T-helper 2 cell treated with Interferon-gamma antibody and Interleukin-4, amounts not matched to agents 5 μg/mL and 100 μg/mL, for 36 hours (primary cell): ENCODE results near the gene KLF18.

ENCODE experiments used
- DNase-seq: peaks from one replicate; pipeline ENCODE4 v3.0.0; 2021; ENCODE audit warnings: low spot score
- H3K27ac Mint-ChIP-seq: one replicate; pipeline ENCODE4 v1.8.0; 2021; ENCODE audit warnings: mild to moderate bottlenecking, mixed read lengths
- H3K27me3 Mint-ChIP-seq: one replicate; pipeline ENCODE4 v1.8.0; 2021; ENCODE audit warnings: low read depth, mixed read lengths
- H3K36me3 Mint-ChIP-seq: one replicate; pipeline ENCODE4 v1.8.0; 2021; ENCODE audit warnings: low read depth, mixed read lengths
- H3K4me1 Mint-ChIP-seq: one replicate; pipeline ENCODE4 v1.8.0; 2021; ENCODE audit warnings: low read depth, mixed read lengths
- H3K4me3 Mint-ChIP-seq: one replicate; pipeline ENCODE4 v1.8.0; 2022; ENCODE audit warnings: mild to moderate bottlenecking, moderate library complexity, mixed read lengths
- H3K9me3 Mint-ChIP-seq: one replicate; pipeline ENCODE4 v1.8.0; 2021; ENCODE audit warnings: mixed read lengths

Gene KLF18

DNA sequence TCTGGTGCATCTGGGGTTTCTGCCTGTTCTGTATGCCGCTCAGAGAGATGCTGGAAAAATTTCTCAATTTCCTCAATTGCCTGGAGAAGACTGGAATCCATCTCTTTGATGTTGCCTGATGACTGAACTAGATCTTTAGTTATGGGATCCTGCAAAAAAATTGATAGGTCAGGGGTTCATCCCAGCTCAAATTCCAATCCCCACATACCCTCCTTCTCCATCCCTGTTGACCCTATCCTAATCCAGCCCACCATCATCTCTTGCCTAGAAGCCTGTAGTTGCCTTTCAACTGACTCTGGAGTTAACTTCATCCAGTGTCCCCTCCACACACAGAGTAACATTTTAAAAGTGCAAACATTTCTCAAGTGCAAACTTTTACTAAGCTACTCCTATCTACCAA is at the start of gene KLF18:
Gene KLF18, minus strand, starts transcription at position 101 of the 400 bp plus-strand sequence. Its CDS starts 0 bp downstream, at position 101.
- Mint-ChIP-seq H3K27me3 (peaks cover 2% of the 10 kb centered on the region), H3K27ac (no peak within 1 kb of the TSS), H3K36me3 (no peaks in the 10 kb centered on the region), H3K4me1 (no peaks in the 10 kb centered on the region), H3K9me3 (peaks cover 16% of the 10 kb centered on the region), H3K4me3 (no peak within 1 kb of the TSS)
- no peak for DNase-seq

DNA sequence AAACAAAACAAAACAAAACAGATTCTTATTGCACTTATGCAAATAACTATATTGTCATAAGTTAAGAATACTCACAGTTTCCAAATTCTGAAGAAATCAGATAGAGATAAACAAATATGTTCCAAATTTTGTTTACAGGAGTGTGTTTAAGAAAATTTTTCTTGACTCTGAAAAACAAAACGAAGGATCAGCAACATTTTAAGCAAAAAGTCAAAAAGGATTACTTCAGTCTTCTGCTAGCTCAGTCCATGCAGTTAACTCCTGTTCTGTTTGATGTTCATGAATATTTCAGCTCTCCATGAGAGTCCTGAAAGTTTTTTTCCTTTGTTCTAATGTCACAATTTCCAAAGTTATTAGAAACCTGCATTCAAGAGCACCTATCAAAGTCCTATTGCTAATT is 33.2 kb upstream of the KLF18 start:
- H3K9me3 Mint-ChIP-seq, result peaks cover 13% of the 10 kb centered on the region
- H3K4me1 Mint-ChIP-seq, result no peaks in the 10 kb centered on the region
- DNase-seq, result no peak
- H3K27ac Mint-ChIP-seq, result no peak overlapping the region
- no peaks in the 10 kb centered on the region for H3K36me3 Mint-ChIP-seq
- peaks cover 5% of the 10 kb centered on the region for H3K27me3 Mint-ChIP-seq
- H3K4me3 Mint-ChIP-seq, result no peak overlapping the region

DNA sequence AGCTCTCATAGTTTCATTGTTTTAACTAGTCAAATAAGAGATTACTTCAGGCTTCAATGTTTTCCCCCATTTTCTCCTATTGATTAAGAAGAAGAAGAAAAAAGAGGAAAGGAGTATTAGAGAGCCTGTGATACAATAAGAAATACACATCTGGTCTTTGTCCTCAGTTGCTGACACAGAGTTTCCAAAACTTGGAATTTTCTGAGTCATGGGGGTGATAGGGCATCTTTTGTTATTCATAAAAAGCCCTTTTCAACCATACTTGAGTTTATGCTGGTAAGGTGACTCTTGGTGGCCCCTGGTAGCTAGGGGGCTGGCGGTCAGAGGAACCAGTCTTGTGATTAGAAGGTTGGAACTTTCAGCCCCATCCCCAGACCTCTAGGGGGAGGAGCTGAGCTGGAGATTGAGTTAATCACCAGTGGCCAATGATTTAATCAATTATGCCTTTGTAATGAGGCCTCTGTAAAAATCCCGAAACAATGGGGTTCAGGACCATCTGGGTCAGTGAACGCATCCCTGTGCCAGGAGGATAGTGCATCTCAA is 28.9 kb upstream of the KLF18 start:
- Mint-ChIP-seq H3K27ac (no peak overlapping the region), H3K9me3 (peaks cover 18% of the 10 kb centered on the region), H3K4me3 (no peak overlapping the region), H3K36me3 (no peaks in the 10 kb centered on the region), H3K27me3 (peaks cover 13% of the 10 kb centered on the region), H3K4me1 (peaks cover 6% of the 10 kb centered on the region)
- DNase-seq, result no peak

DNA sequence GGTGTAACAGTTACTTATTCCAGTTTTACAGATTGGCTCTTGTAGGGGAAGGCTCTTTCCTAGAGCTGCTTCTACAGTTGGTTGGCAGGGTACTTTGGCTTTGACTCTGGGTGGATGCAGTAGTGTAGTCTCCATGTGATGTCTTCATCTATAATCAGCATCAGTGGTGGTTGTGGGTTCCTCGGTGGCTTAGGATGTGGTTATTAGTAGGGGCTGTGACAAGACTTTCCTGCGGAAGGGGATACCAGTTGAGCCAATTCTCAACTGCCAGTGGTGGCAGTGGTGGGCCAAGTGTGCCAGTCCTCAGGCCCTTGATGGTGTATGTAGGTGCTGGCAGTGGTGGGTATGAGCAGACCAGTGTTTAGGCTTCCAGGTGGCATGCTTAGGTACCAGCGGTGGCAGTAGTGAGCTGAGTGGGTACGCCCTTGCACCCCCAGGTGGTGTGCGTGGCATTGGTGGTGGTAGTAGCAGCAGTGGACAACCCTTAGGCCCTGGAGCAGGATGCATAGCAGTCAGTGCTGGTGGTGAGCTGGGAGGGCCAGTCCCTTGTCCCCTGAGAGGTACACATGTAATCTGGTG is 27.2 kb upstream of the KLF18 start:
- Mint-ChIP-seq H3K9me3 (peaks cover 10% of the 10 kb centered on the region), H3K27ac (no peak overlapping the region), H3K36me3 (no peaks in the 10 kb centered on the region), H3K4me1 (peaks cover 6% of the 10 kb centered on the region), H3K4me3 (no peak overlapping the region), H3K27me3 (peaks cover 15% of the 10 kb centered on the region)
- DNase-seq, result no peak

DNA sequence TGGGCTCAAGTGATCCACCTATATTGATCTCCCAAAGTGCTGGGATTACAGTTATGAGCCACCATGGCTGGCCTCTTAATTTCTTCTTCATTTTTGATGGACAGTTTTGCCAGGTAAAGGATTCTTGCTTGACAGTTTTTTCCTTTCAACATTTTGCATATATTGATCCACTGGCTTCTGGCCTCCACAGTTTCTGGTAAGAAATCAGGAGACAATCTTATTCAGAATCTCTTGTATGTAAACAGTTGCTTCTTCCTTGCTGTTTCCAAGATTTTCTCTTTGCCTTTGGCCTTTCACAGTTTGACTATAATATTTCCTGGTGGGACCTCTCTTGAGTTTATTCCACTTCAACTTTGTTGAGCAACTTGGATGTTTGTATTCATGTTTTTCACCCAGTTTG is 20.1 kb upstream of the KLF18 start:
- Mint-ChIP-seq H3K9me3 (no peaks in the 10 kb centered on the region), H3K27ac (no peak overlapping the region), H3K4me3 (no peak overlapping the region), H3K36me3 (no peaks in the 10 kb centered on the region), H3K4me1 (no peaks in the 10 kb centered on the region), H3K27me3 (peaks cover 12% of the 10 kb centered on the region)
- no peak for DNase-seq

DNA sequence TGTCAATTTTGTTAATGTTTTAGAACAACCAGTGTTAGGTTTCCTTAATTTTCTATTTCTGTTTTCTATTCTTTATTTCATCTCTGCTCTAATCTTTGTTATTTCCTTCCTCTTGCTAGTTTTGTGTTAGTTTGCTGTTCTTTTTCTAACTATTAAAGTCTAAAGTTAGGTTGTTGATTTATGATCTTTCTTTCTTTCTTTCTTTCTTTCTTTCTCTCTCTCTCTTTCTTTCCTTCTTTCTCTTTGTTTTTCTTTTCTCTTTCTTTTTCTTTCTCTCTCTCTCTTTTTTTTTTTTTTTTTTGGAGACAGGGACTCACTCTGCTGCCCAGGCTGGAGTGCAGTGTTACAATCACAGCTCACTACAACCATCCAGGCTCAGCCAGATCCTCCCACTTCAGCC is 17.4 kb upstream of the KLF18 start:
- Mint-ChIP-seq H3K36me3 (no peaks in the 10 kb centered on the region), H3K4me3 (no peak overlapping the region), H3K27ac (no peak overlapping the region), H3K9me3 (no peaks in the 10 kb centered on the region), H3K27me3 (peaks cover 8% of the 10 kb centered on the region), H3K4me1 (no peaks in the 10 kb centered on the region)
- DNase-seq, result no peak

DNA sequence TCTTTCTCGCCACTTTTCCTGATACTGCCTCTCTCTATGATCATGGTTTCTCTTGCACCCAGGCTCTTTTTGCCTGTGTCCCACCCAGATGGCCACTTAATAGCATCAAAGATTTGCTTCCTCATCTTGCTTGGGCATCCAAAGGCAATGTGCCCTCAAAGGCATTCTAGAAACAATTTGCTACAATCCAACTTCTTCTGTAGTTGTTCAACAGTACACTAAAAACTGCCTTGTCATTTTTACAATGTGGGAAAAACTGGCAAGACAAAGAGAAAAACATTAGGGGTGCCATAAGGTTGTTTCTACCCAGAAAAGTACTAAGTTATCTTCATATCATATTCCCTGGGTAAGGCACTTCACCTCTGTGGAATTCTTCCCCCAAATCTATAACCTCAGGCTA is 16.5 kb upstream of the KLF18 start:
- Mint-ChIP-seq H3K36me3 (no peaks in the 10 kb centered on the region), H3K4me1 (no peaks in the 10 kb centered on the region), H3K9me3 (no peaks in the 10 kb centered on the region), H3K4me3 (no peak overlapping the region), H3K27ac (no peak overlapping the region), H3K27me3 (peaks cover 3% of the 10 kb centered on the region)
- DNase-seq, result no peak

DNA sequence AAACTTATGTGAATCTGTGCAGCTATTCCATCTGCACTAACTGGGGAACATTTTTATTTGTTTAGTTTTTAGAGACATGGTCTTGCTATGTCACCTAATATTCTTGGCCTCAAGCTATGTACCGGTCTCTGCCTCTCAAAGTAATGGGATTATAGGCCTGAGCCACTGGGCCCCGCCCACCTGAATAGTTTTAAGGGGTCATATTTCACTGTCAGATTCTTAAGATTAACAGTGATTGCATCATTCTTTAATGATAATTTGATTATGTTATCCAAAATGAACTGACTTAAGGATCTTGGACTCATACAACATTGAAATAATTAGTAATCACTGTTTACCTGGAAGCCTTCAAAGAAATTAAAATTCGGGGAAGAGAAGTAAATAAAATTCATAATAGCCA is 12.6 kb upstream of the KLF18 start:
- no peaks in the 10 kb centered on the region for H3K4me1 Mint-ChIP-seq
- no peak overlapping the region for H3K4me3 Mint-ChIP-seq

DNA sequence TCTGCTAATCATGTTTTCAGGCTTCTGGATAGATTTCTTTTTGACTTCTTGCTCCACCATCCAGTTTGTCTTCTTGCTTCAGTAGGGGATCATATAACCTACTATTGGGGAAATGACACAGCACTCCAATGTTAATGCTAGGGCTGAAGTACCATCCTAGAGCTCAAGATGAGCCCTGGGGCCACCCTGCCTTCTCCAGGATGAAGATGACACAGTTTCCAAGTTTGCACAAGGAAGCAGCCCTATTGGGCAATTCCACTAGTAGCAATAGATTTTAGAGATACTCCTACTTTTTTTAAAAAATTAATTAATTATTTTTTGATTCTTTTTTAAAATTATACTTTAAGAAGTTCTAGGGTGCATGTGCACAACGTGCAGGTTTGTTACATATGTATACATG is 11.3 kb upstream of the KLF18 start:
- no peaks in the 10 kb centered on the region for H3K9me3 Mint-ChIP-seq
- peaks cover 11% of the 10 kb centered on the region for H3K27me3 Mint-ChIP-seq
- DNase-seq, result no peak
- H3K36me3 Mint-ChIP-seq, result no peaks in the 10 kb centered on the region
- no peaks in the 10 kb centered on the region for H3K4me1 Mint-ChIP-seq
- no peak overlapping the region for H3K27ac Mint-ChIP-seq
- no peak overlapping the region for H3K4me3 Mint-ChIP-seq

More for the DNA sequence above, 12.6 kb upstream of the KLF18 start:
- Mint-ChIP-seq H3K27me3 (peaks cover 11% of the 10 kb centered on the region), H3K27ac (no peak overlapping the region), H3K36me3 (no peaks in the 10 kb centered on the region), H3K9me3 (no peaks in the 10 kb centered on the region)
- no peak for DNase-seq

DNA sequence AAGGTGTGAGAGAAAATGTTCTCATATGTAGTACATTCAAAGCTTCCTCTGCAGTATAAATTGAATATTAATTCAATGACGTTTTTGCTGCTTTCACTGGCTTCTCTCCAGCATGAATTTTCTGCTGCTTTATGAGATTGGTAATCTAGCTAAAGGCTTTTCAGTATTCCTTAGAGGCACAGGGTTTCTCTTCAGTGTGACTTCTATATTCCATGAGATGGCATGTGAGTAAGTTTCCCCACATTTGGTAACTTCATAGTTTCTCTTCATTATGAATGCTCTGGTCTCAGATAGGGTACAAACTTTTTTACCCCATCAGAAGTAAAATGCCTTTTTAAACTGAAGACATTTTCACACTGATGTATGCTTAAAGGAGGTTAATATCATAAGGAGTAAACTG is 10.4 kb upstream of the KLF18 start:
- H3K27ac Mint-ChIP-seq, result no peak overlapping the region
- DNase-seq, result no peak
- peaks cover 11% of the 10 kb centered on the region for H3K27me3 Mint-ChIP-seq
- no peak overlapping the region for H3K4me3 Mint-ChIP-seq
- no peaks in the 10 kb centered on the region for H3K4me1 Mint-ChIP-seq
- H3K36me3 Mint-ChIP-seq, result no peaks in the 10 kb centered on the region
- no peaks in the 10 kb centered on the region for H3K9me3 Mint-ChIP-seq

DNA sequence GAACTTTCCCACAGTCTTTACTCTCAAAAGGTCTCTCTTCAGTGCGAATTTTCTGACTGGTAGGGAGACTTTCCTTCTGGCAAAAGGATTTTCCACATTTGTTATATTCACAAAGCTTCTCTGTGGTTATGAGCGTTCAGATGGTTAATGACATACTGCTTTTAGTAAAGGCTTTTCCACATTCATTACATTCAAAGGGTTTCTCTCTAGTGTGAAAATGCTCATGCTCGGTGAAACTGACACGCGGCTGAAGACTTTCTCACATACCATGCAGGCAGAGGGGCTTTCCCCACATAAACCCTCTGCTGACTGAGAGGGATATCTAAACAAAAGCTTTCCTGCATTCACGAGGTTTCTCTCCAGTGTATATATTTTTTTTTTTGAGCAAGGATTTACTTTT is 9.9 kb upstream of the KLF18 start:
- Mint-ChIP-seq H3K4me1 (no peaks in the 10 kb centered on the region), H3K36me3 (no peaks in the 10 kb centered on the region), H3K27ac (no peak overlapping the region), H3K4me3 (no peak overlapping the region), H3K9me3 (no peaks in the 10 kb centered on the region), H3K27me3 (peaks cover 11% of the 10 kb centered on the region)
- no peak for DNase-seq

DNA sequence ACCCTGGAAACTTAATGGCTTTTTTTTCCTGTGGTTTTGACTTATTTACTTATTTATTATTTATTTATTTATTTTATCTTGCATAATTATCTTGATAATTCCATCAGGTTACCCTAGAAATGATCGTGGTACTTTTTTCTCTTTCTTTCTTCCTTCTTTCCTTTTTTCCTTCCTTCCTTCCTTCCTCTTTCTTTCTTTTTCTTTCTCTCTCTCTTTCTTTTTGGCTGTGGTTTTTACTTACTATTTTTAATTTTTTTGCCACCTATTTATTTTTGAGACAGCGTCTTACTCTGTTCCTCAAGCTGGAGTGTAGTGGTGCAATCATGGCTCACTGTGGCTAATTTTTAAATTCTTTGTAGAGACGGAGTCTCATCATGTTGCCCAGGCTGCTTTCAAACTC is 6.2 kb upstream of the KLF18 start:
- no peak overlapping the region for H3K4me3 Mint-ChIP-seq
- no peaks in the 10 kb centered on the region for H3K4me1 Mint-ChIP-seq
- H3K9me3 Mint-ChIP-seq, result peaks cover 16% of the 10 kb centered on the region
- no peak overlapping the region for H3K27ac Mint-ChIP-seq
- no peaks in the 10 kb centered on the region for H3K36me3 Mint-ChIP-seq
- peaks cover 10% of the 10 kb centered on the region for H3K27me3 Mint-ChIP-seq
- no peak for DNase-seq

DNA sequence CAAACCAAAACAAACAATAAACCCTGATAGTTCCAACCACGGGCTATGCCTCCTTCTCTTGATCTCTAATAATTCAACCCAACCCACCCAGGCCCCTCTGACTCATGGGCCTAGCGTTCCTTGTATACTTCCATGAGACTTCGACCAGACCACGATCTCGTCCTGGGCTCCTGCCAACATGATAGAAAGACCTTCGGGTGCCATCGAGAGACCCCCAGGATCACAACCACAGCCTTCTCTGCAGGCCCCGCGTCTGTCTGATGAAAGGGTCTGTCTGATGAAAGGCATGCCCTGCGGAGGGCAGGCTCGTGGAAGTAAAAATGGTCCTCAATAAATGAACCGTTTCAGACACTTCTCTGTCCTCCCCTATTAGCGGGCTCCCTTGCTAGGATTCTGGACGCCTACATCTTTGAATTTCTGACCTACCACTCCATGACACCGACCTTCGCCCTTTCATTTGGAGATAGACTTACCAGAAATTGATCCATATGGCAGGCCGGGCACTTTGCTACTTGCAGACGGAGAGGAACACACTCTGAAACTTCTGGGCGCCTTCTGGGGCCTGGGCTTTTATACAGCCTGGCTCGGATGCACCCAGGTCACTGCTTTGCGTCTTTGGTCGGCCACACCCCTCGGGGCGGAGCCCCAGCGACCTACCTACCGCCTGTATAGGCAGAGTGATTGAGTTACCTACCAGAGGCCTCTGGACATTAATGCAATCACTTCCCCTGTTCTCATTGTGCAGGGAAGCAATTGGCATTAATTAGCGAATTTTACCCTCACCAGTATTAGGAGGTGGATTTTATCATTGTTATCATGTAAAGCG is 5.3 kb upstream of the KLF18 start:
- Mint-ChIP-seq H3K4me1 (no peaks in the 10 kb centered on the region), H3K9me3 (peaks cover 16% of the 10 kb centered on the region), H3K4me3 (no peak overlapping the region), H3K27ac (no peak overlapping the region), H3K36me3 (no peaks in the 10 kb centered on the region), H3K27me3 (peaks cover 8% of the 10 kb centered on the region)
- no peak for DNase-seq

DNA sequence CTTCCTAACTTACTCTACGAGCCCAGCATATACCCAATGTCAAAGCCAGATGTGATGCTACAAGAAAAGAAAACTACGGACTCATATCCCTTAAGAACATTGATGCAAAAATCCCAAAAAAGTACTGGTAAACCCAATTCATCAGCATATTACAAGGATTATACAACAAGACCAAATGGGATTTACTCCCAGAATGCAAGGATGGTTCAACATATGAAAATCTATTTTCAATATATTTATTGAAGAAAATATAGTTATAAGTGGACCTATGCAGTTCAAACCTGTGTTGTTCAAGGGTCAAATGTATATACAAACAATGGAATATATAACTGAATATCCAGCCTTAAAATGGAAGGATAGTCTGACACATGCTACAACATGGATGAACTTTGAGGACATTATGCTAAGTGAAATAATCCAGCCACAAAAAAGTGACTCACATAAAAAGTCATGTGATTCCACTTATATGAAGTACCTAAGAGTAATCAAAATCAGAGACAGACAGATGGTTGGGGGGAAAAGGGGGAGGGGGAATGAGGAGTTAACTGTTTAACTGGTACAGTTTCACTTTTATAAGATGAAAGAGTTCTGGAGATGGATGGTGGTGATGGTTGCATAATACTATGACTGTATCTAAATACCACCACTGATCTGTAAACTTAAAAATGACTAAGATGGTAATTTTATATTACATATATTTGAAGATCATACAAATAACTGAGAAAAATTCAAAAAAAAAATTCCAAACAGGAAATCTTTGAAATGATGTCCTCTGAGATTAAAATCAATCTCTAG is 3.7 kb upstream of the KLF18 start:
- Mint-ChIP-seq H3K27me3 (peaks cover 3% of the 10 kb centered on the region), H3K4me3 (no peak overlapping the region), H3K27ac (no peak overlapping the region), H3K9me3 (peaks cover 16% of the 10 kb centered on the region), H3K36me3 (no peaks in the 10 kb centered on the region), H3K4me1 (no peaks in the 10 kb centered on the region)
- DNase-seq, result no peak
